IMR-90 (cell line): ENCODE measurements around the gene FKBP10. TPM values are rescaled to one million over a fixed set of nuclear protein-coding genes. Genes with fewer than 3 reads are reported as not detected.

Experiments used
- ATAC-seq: fragments of 200-7000 bp; cut with Tn5 transposase; 2 replicates; pipeline ENCODE4 v1.9.1; 2020; ENCODE audit warnings: low read depth, mild to moderate bottlenecking, moderate library complexity
- BruUV-seq: library from RNA; stranded (reverse); fragments of 400-500 nt; replicated peaks from 2 replicates; lab custom pipeline; 2021; lab: Mats Ljungman, UMichigan
- CTCF ChIA-PET: fragments of 300-600 bp; formaldehyde crosslinking; extraction: SDS; loops from one replicate; lab custom pipeline; 2021; ENCODE audit warnings: antibody characterized with exemption; lab: Yijun Ruan, JAX
- POLR2A ChIA-PET: fragments of 300-600 bp; sonication (Branson Sonifier 250); formaldehyde crosslinking; loops from one replicate; lab custom pipeline; 2022; ENCODE audit warnings: antibody characterized with exemption; ENCODE audit not compliant: unreplicated experiment; lab: Charles Lee
- DNase-seq: peaks from one replicate; pipeline ENCODE4 v3.0.0; 2013
- H2AFZ ChIP-seq: replicated peaks from 2 replicates; pipeline ENCODE3; 2013; ENCODE audit warnings: low read length, mild to moderate bottlenecking; ENCODE audit not compliant: poor library complexity
- H2AK5ac ChIP-seq: 2 replicates; pipeline ENCODE4 v1.6.1; 2013; ENCODE audit warnings: low read depth, low read length, inconsistent platforms
- H2AK9ac ChIP-seq: replicated peaks from 2 replicates; pipeline ENCODE3; 2013; ENCODE audit warnings: mild to moderate bottlenecking, low read depth, low read length, moderate library complexity; ENCODE audit not compliant: poor library complexity
- H2BK120ac ChIP-seq: 2 replicates; pipeline ENCODE4 v1.6.1; 2013; ENCODE audit warnings: low read depth, low read length, inconsistent platforms
- H2BK15ac ChIP-seq: 3 replicates; pipeline ENCODE4 v1.6.1; 2013; ENCODE audit warnings: low read depth, low read length, inconsistent platforms
- H2BK20ac ChIP-seq: 2 replicates; pipeline ENCODE4 v1.6.1; 2013; ENCODE audit warnings: low read depth, mild to moderate bottlenecking, inconsistent platforms, low read length, moderate library complexity
- H2BK5ac ChIP-seq: 2 replicates; pipeline ENCODE4 v1.6.1; 2013; ENCODE audit warnings: mild to moderate bottlenecking, low read depth, low read length, inconsistent platforms; ENCODE audit not compliant: poor library complexity, severe bottlenecking
- H3K14ac ChIP-seq: replicated peaks from 2 replicates; pipeline ENCODE4 v1.6.1; 2013; ENCODE audit warnings: low read depth, low read length, inconsistent platforms
- H3K18ac ChIP-seq: 2 replicates; pipeline ENCODE4 v1.6.1; 2013; ENCODE audit warnings: low read depth, low read length, control low read depth
- H3K23ac ChIP-seq: 2 replicates; pipeline ENCODE4 v1.6.1; 2013; ENCODE audit warnings: low read depth, low read length, inconsistent platforms
- H3K27ac ChIP-seq: 2 replicates; pipeline ENCODE4 v1.5.1; 2013; ENCODE audit warnings: mild to moderate bottlenecking, control low read depth, low read length; ENCODE audit not compliant: insufficient read depth
- H3K27me3 ChIP-seq: 2 replicates; pipeline ENCODE4 v1.6.1; 2013; ENCODE audit warnings: low read length; ENCODE audit not compliant: control insufficient read depth, insufficient read depth
- H3K36me3 ChIP-seq: 2 replicates; pipeline ENCODE4 v1.6.1; 2013; ENCODE audit warnings: low read length, mixed read lengths; ENCODE audit not compliant: control insufficient read depth, insufficient read depth
- H3K4ac ChIP-seq: 2 replicates; pipeline ENCODE4 v1.6.1; 2013; ENCODE audit warnings: low read depth, low read length, inconsistent platforms
- H3K4me1 ChIP-seq: 2 replicates; pipeline ENCODE4 v1.6.1; 2013; ENCODE audit warnings: low read length, mixed read lengths; ENCODE audit not compliant: control insufficient read depth, insufficient read depth
- H3K4me2 ChIP-seq: 2 replicates; pipeline ENCODE4 v1.6.1; 2013; ENCODE audit warnings: low read depth, mild to moderate bottlenecking, control low read depth, low read length, moderate library complexity
- H3K4me3 ChIP-seq: 2 replicates; pipeline ENCODE4 v1.5.1; 2013; ENCODE audit warnings: low read depth, mild to moderate bottlenecking, control low read depth, low read length, moderate library complexity; ENCODE audit not compliant: insufficient read depth
- H3K56ac ChIP-seq: 2 replicates; pipeline ENCODE4 v1.6.1; 2013; ENCODE audit warnings: low read length, inconsistent platforms; ENCODE audit not compliant: insufficient read depth; ENCODE audit errors: extremely low read depth
- H3K79me1 ChIP-seq, 2 experiments: 2 replicates each; pipeline ENCODE4 v1.6.1; 2013; ENCODE audit warnings: low read length in 2 of 2, inconsistent platforms in 1 of 2, low read depth in 1 of 2
- H3K9ac ChIP-seq: 2 replicates; pipeline ENCODE4 v1.6.1; 2013; ENCODE audit warnings: low read depth, low read length, control low read depth
- H3K9me1 ChIP-seq: 2 replicates; pipeline ENCODE4 v1.6.1; 2013; ENCODE audit warnings: low read length, inconsistent platforms; ENCODE audit not compliant: insufficient read depth
- H3K9me3 ChIP-seq: 2 replicates; pipeline ENCODE4 v1.6.1; 2013; ENCODE audit warnings: low read length; ENCODE audit not compliant: control insufficient read depth, insufficient read depth
- H4K20me1 ChIP-seq: 2 replicates; pipeline ENCODE4 v1.6.1; 2013; ENCODE audit warnings: low read length, inconsistent platforms; ENCODE audit not compliant: insufficient read depth
- H4K5ac ChIP-seq: 2 replicates; pipeline ENCODE4 v1.6.1; 2013; ENCODE audit warnings: mild to moderate bottlenecking, low read depth, low read length, control low read depth
- H4K8ac ChIP-seq, 2 experiments: 2 replicates each; pipeline ENCODE4 v1.6.1; 2013; ENCODE audit warnings: low read depth in 2 of 2, low read length in 2 of 2, control low read depth in 1 of 2, inconsistent platforms in 1 of 2
- H4K91ac ChIP-seq: 2 replicates; pipeline ENCODE4 v1.6.1; 2013; ENCODE audit warnings: low read depth, low read length, inconsistent platforms; ENCODE audit not compliant: insufficient read depth
- RAD21 ChIP-seq: IDR thresholded peaks from 2 replicates; pipeline ENCODE4 v1.6.1; 2012; ENCODE audit warnings: low read length, improper control_type of control experiment
- WGBS, 2 experiments: methylation state at CpG; one replicate each; pipeline versions ENCODE4 v1.1.5 to v1.1.7; 2013; ENCODE audit warnings: missing lambda C conversion rate in 2 of 2; ENCODE audit not compliant: insufficient read length in 1 of 2; ENCODE audit errors: extremely low coverage in 2 of 2; 5-methylcytosine and 5-hydroxymethylcytosine counted together
- dilution Hi-C: fragments of 300-500 bp; cut with HindIII; formaldehyde crosslinking; loops from one replicate; pipeline ENCODE4 v1.14.3; 2018; ENCODE audit warnings: low sequenced_read_pairs; ENCODE audit not compliant: unreplicated experiment
- in situ Hi-C: fragments of 300-500 bp; cut with MboI; formaldehyde crosslinking; loops from 3 replicates; pipeline ENCODE4 v1.14.3; 2019; ENCODE audit warnings: low sequenced_read_pairs, inconsistent platforms, mixed read lengths
- intact Hi-C: fragments of 100-400 bp; cut with micrococcal nuclease; formaldehyde crosslinking; loops from 2 replicates; pipeline ENCODE4 v1.10.0; 2022
- polyA plus RNA-seq, 3 experiments: library from polyadenylated mRNA; depleted of rRNA; stranded (reverse); fragments of >200 nt; gene quantifications; 2 replicates each; pipeline ENCODE4 v1.2.3, GENCODE V29; 2012; ENCODE audit warnings: low replicate concordance in 1 of 3
- total RNA-seq: library from RNA; depleted of rRNA; stranded (reverse); fragments of >200 nt; gene quantifications from 2 replicates; pipeline ENCODE4 v1.2.3, GENCODE V29; 2012

Gene FKBP10
- total and polyA plus RNA-seq, 2 of the 4 experiments (the other 2 are of a cell fraction) = 170 to 984 TPM

- Histone ChIP-seq H3K79me1 (peaks cover 6 to 43% of the 10 kb centered on the region in 2 experiments; a peak in 3 of 4 replicates), H2AFZ (peak overlapping the region; percentile 80), H3K23ac (peak overlapping the region; percentile 2; the same call in 1 of the 2 replicates), H3K18ac (peak overlapping the region; percentile 28; the same call in 1 of the 2 replicates), H2BK5ac (no peak overlapping the region), H2BK120ac (peak overlapping the region; percentile 2; the same call in 1 of the 2 replicates), H2AK5ac (peak overlapping the region; percentile 51; the same call in 1 of the 2 replicates), H3K9me1 (0 out of 2 replicates have a peak, but pooled peaks cover 2% of the 10 kb centered on the region), H3K4me2 (peak overlapping the region; percentile 97), H4K91ac (peak overlapping the region; percentile 26; the same call in 1 of the 2 replicates), H3K56ac (no peak overlapping the region), H3K36me3 (0 out of 2 replicates have a peak, but pooled peaks cover 2% of the 10 kb centered on the region), H2AK9ac (peak overlapping the region; percentile 94), H4K5ac (peak overlapping the region; percentile 72), H3K4me1 (peaks cover 22% of the 10 kb centered on the region), H4K8ac (peak overlapping the region in 1 of 2 experiments; percentile 38; a peak in 1 of 4 replicates), H3K9ac (peak overlapping the region; percentile 66), H3K27me3 (0 out of 2 replicates have a peak, but pooled peaks cover 2% of the 10 kb centered on the region), H2BK20ac (no peak overlapping the region), H2BK15ac (peak overlapping the region; percentile 47; the same call in 1 of the 3 replicates), H3K4me3 (peak overlapping the region; percentile 55), H3K27ac (peak overlapping the region; percentile 26), H3K14ac (peak overlapping the region; percentile 85), H4K20me1 (peaks cover 16% of the 10 kb centered on the region; the same call in 1 of the 2 replicates), H3K4ac (peak overlapping the region; percentile 45; the same call in 1 of the 2 replicates), H3K9me3 (no peaks in the 10 kb centered on the region)
- no peak; the same call in 1 of the 2 replicates for ATAC-seq
- ChIA-PET CTCF (interaction anchor here (0.9 to 1.4 kb wide), 4 partner anchors 8 to 50 kb away, joined by 3 to 12 read pairs (median 6); no protein-coding TSS in a partner anchor), POLR2A (no interaction called here)
- in situ Hi-C loops (no loop called here), dilution Hi-C loops (no loop called here), intact Hi-C loops (no loop called here)
- no peak for DNase-seq
- WGBS, 2 experiments = 9% methylated on average over 11 of the region's 22 CpGs; no CpG with 5 or more reads in 1 of the 2 experiments
- BruUV-seq = no TSS peak
- no peak for TF ChIP-seq RAD21
Observed at GRCh38 chr17:41785859-41786226, 27.0 kb upstream of the FKBP10 start.
